Activated B cell treated with CpG ODN at 0.5 μM for 24 hours (primary cell): ENCODE results near the gene SLC26A6. TPM values are rescaled to one million over a fixed set of nuclear protein-coding genes. Genes with fewer than 3 reads are reported as not detected.

Experiments used
- ATAC-seq: fragments of 200-7000 bp; cut with Tn5 transposase; one replicate; pipeline ENCODE4 v1.10.0; 2021; ENCODE audit warnings: low read depth, mild to moderate bottlenecking, moderate library complexity
- CTCF ChIA-PET: fragments of 350-600 bp; sonication (Branson Sonifier 250); formaldehyde crosslinking; loops from one replicate; lab custom pipeline; 2021; ENCODE audit warnings: antibody characterized with exemption; lab: Charles Lee
- POLR2A ChIA-PET: fragments of 350-600 bp; sonication (Branson Sonifier 250); formaldehyde crosslinking; loops from one replicate; lab custom pipeline; 2021; ENCODE audit warnings: antibody characterized with exemption; lab: Charles Lee
- DNase-seq: peaks from one replicate; pipeline ENCODE4 v3.0.0; 2022
- H3K27ac Mint-ChIP-seq: one replicate; pipeline ENCODE4 v1.8.0; 2020; ENCODE audit warnings: mixed read lengths
- H3K27me3 Mint-ChIP-seq: one replicate; pipeline ENCODE4 v1.8.0; 2021; ENCODE audit warnings: mixed read lengths
- H3K36me3 Mint-ChIP-seq: one replicate; pipeline ENCODE4 v1.8.0; 2021; ENCODE audit warnings: low read depth, mixed read lengths
- H3K4me1 Mint-ChIP-seq: one replicate; pipeline ENCODE4 v1.8.0; 2021; ENCODE audit warnings: mixed read lengths
- H3K4me3 Mint-ChIP-seq: one replicate; pipeline ENCODE4 v1.8.0; 2020; ENCODE audit warnings: mild to moderate bottlenecking, mixed read lengths
- H3K9me3 Mint-ChIP-seq: one replicate; pipeline ENCODE4 v1.8.0; 2020; ENCODE audit warnings: mixed read lengths
- intact Hi-C: fragments of 100-400 bp; cut with micrococcal nuclease; formaldehyde crosslinking; loops from one replicate; pipeline ENCODE4 v1.15.1; 2024
- total RNA-seq: library from RNA; stranded (reverse); gene quantifications from 2 replicates; pipeline ENCODE4 v1.2.3, GENCODE V29; 2022
- TF ChIP-seq, protein P1 (sequence below): fragments of 200-600 bp; IDR thresholded peaks from one replicate; pipeline ENCODE4 v1.8.0; 2022; ENCODE audit warnings: antibody characterized with exemption, mild to moderate bottlenecking

Gene SLC26A6
- total RNA-seq, 1 donor from 2014 or later, result 21.5 TPM

DNA sequence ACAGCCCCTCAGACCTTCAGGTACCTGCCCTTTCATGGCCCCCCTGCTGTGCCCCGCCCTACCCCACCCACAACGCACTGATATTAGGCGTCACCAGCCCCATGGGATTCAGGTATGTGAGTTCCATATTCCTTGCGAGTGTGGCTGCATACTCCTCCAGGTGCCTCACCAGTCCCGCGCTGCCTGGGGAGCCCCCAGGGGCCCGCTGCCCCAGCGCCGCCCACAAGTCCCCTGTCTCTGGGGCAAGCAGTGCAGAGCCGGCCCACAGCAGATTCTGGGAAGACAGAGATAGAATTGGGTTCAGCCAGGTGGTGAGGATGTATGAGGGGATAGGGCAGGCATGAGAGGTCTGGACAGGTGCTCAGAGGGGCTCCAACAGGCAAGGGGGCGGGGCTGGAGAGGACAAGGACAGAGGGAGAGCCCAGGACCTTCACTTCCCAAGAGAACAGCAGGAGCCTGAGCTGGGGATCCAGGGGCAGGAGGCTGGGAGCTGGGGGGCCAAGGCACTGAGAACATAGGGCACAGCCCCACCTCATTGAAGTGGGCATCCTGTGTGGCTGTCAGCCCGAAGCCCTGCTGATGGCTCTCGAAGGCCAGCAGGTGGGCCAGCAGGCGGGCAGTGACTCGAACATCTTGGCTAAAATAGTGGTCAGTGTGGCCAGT lies 13.1 kb upstream of the SLC26A6 start:
- POLR2A ChIA-PET, result no interaction called here
- no peaks in the 10 kb centered on the region for H3K4me1 Mint-ChIP-seq
- DNase-seq, result no peak
- no peaks in the 10 kb centered on the region for H3K27me3 Mint-ChIP-seq
- no peaks in the 10 kb centered on the region for H3K9me3 Mint-ChIP-seq
- intact Hi-C loops, result no loop called here
- ATAC-seq, result no peak
- H3K4me3 Mint-ChIP-seq, result no peak overlapping the region
- no peaks in the 10 kb centered on the region for H3K36me3 Mint-ChIP-seq
- CTCF ChIA-PET, result no interaction called here
- TF ChIP-seq, protein P1, sequence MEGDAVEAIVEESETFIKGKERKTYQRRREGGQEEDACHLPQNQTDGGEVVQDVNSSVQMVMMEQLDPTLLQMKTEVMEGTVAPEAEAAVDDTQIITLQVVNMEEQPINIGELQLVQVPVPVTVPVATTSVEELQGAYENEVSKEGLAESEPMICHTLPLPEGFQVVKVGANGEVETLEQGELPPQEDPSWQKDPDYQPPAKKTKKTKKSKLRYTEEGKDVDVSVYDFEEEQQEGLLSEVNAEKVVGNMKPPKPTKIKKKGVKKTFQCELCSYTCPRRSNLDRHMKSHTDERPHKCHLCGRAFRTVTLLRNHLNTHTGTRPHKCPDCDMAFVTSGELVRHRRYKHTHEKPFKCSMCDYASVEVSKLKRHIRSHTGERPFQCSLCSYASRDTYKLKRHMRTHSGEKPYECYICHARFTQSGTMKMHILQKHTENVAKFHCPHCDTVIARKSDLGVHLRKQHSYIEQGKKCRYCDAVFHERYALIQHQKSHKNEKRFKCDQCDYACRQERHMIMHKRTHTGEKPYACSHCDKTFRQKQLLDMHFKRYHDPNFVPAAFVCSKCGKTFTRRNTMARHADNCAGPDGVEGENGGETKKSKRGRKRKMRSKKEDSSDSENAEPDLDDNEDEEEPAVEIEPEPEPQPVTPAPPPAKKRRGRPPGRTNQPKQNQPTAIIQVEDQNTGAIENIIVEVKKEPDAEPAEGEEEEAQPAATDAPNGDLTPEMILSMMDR, result no peak
- H3K27ac Mint-ChIP-seq, result no peak overlapping the region

DNA sequence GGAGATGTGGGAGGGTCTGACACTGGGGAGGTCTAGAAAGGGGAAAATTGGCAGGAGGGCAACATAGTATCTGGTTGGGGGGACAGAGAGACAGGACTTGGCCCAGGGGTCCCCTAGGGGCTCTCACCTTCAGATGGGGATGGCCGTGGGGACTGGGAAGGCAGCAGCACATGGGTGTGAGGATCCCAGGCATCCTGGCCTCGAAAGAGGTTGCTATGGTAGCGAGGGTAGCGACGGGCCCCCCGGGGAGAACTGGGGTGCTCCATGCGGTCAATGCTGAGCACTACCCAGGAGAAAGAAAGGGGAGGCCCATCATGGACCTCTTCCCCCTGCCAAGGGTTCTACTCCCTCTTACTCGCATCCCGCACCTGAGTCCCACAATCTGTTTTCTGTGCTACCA lies 12.5 kb upstream of the SLC26A6 start:
- Mint-ChIP-seq H3K4me3 (no peak overlapping the region), H3K4me1 (no peaks in the 10 kb centered on the region), H3K9me3 (no peaks in the 10 kb centered on the region), H3K36me3 (no peaks in the 10 kb centered on the region), H3K27ac (no peak overlapping the region), H3K27me3 (no peaks in the 10 kb centered on the region)
- ChIA-PET CTCF (no interaction called here), POLR2A (no interaction called here)
- intact Hi-C loops, result no loop called here
- TF ChIP-seq, protein P1, result no peak
- DNase-seq (no peak), ATAC-seq (no peak)

DNA sequence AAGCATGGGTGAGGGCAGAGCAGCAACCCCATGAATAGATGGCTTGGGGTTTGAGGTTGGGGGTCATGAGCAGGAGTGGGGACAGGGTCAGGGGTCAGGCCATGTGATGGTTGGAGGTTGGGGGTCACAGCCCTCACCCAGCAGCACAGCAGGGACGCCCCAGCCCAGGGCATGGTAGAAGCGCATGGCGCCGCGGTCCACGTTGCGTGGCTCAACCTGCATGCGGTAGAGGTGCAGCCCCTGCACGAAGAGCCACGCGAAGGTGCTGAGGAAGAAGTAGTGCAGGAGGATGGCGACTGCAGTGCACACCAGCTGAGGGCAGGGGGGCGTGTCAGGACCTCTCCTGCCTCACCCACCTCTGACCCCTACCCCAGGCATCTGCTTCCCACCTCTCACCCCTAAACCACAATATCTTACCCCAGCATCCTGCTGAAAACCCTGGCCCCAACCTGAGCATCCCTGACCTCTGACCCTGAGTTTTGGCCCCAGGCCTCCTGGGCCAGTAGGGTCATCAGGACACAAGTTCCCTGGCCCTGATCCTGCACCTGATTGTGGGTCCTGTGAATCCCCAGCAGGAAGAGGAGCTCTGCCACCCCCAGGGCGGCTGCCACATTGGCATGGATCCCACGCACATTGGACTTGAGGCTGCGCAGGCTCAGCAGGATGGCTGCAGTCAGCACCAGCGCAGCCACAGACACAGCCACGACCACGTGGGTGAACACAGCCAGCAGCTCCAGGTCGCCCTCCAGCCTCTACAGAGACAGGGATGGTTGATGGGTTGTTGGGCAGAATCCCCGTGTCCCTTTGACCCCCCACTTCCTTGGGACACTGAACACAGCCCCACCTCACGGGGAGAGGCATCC lies 9.9 kb upstream of the SLC26A6 start:
- ChIA-PET CTCF (no interaction called here), POLR2A (no interaction called here)
- no peak for DNase-seq
- H3K27ac Mint-ChIP-seq, result no peak overlapping the region
- intact Hi-C loops, result no loop called here
- no peak for ATAC-seq
- no peaks in the 10 kb centered on the region for H3K36me3 Mint-ChIP-seq
- H3K27me3 Mint-ChIP-seq, result no peaks in the 10 kb centered on the region
- H3K9me3 Mint-ChIP-seq, result no peaks in the 10 kb centered on the region
- TF ChIP-seq, protein P1, result no peak
- no peak overlapping the region for H3K4me3 Mint-ChIP-seq
- no peaks in the 10 kb centered on the region for H3K4me1 Mint-ChIP-seq

DNA sequence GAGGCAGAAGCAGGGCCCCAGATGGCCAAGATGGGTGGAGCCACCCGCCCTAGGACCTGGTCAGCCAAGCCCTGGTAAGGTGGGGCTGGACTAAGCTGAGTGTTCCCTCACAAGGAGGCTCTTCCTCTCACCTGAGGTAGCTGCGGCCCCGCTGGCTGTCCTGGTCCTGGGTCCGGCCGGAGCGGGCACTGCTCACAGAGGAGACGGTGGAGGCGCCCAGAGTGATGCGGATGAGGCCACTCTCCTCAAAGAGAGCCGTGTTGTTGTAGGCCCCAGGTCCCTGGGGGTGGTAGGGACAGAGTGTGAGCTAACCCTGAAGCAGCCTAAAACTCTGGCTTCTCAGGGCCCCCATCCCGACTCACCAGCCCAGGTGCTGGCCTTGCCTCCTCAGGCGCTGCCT lies 7.3 kb upstream of the SLC26A6 start:
- POLR2A ChIA-PET, result no interaction called here
- intact Hi-C loops, result no loop called here
- no peak for DNase-seq
- CTCF ChIA-PET, result no interaction called here
- no peak for ATAC-seq
- TF ChIP-seq, protein P1, result no peak
- H3K27ac Mint-ChIP-seq, result no peak overlapping the region
- no peaks in the 10 kb centered on the region for H3K27me3 Mint-ChIP-seq
- H3K4me3 Mint-ChIP-seq, result no peak overlapping the region
- H3K9me3 Mint-ChIP-seq, result no peaks in the 10 kb centered on the region
- H3K36me3 Mint-ChIP-seq, result no peaks in the 10 kb centered on the region
- H3K4me1 Mint-ChIP-seq, result no peaks in the 10 kb centered on the region

DNA sequence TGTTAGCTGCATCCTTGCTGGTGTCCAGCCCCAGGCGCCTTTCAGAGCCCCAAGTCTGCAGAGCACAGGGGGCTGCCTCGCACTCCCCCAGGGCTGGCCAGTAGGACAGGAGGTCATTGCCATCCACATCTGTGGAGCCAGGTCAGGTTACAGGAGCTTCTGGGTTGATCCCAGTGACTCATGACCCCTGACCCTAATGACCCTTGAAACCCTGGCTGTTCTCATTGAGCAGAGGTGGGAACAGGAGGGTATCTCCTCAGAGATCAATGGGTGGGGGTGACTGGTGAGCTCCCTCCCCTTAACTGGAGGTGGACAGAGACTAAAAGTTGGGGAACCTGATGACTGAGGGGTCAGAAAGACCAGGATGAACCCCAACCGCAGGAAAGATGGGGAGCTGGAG lies 6.1 kb upstream of the SLC26A6 start:
- Mint-ChIP-seq H3K27me3 (no peaks in the 10 kb centered on the region), H3K36me3 (no peaks in the 10 kb centered on the region), H3K9me3 (no peaks in the 10 kb centered on the region), H3K27ac (no peak overlapping the region), H3K4me1 (no peaks in the 10 kb centered on the region), H3K4me3 (no peak overlapping the region)
- TF ChIP-seq, protein P1, result no peak
- intact Hi-C loops, result no loop called here
- CTCF ChIA-PET, result no interaction called here
- ATAC-seq, result no peak
- DNase-seq, result no peak
- POLR2A ChIA-PET, result no interaction called here
